Activated CD8-positive, alpha-beta memory T cell treated with anti-CD3 and anti-CD28 coated beads for 1 hour (primary cell): ENCODE data around the gene GATAD2A.
A peak's percentile ranks its signal among the peaks of the same experiment; 100 is the strongest.
"Not testable (repeated sequence)": the region's sequence is repeated elsewhere in the genome, so short reads cannot be mapped to it uniquely, and the experiment has no call there.

Source experiments
- DNase-seq, 2 donors: peaks; one replicate each; pipeline ENCODE4 v3.0.0-alpha.2; 2020; ENCODE audit warnings: low read depth in 1 of 2; ENCODE audit errors: extremely low read depth in 1 of 2

The GATAD2A gene, protein sequence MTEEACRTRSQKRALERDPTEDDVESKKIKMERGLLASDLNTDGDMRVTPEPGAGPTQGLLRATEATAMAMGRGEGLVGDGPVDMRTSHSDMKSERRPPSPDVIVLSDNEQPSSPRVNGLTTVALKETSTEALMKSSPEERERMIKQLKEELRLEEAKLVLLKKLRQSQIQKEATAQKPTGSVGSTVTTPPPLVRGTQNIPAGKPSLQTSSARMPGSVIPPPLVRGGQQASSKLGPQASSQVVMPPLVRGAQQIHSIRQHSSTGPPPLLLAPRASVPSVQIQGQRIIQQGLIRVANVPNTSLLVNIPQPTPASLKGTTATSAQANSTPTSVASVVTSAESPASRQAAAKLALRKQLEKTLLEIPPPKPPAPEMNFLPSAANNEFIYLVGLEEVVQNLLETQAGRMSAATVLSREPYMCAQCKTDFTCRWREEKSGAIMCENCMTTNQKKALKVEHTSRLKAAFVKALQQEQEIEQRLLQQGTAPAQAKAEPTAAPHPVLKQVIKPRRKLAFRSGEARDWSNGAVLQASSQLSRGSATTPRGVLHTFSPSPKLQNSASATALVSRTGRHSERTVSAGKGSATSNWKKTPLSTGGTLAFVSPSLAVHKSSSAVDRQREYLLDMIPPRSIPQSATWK

GRCh38 chr19:19404879-19405860 is at the start of gene GATAD2A:
GATAD2A (plus strand) TSS chr19:19405675; CDS start chr19:19465346, 59,671 bp downstream.
- peak; percentile 73 to 92 for DNase-seq

DNA sequence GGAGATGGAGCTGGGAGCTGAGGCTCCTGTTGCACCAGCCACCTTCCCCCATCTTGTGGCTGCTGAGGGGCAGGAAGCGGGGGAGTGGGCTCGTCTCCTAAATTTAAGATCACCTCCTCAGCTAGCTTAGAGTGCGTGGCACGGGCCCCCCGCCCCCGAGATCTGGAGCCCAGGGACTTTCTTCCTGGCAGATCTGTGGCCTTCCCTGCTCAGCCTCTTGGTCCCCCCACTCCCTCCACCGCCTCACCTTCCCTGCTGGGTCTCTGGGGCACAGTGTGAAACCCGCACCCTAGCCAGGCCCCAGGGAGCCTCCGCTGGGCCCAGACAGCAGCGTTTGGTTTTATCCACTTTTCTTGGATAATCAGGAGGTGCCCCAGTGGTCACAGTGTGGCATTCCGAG is 49.0 kb upstream of the GATAD2A start:
- DNase-seq = no peak

GRCh38 chr19:19356901-19357566 is 48.4 kb upstream of the GATAD2A start:
- DNase-seq = no peak

DNA sequence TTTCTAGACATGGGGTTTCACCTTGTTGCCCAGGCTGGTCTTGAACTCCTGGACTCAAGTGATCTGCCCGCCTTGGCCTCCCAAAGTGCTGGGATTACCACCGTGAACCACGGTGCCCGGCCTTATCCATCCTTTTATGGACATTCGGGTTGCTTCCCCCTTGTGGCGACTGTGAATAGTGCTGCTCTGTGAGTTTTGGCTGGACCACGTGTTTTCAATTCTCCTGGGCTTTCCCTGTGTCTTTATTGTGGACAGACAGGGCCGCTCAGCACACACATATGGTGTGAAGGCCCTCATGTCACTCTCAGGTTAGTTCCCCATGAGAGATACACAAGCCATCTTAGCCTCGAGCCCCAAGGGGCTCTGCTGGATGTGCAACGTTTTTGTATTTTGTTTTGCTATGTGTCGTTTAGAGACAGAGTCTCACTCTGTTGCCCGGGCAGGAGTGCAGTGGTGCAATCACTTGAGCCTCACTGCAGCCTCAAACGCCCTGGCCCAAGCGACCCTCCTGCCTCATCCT is 44.3 kb upstream of the GATAD2A start:
- DNase-seq = peak in 1 of 2 donors; percentile 31

DNA sequence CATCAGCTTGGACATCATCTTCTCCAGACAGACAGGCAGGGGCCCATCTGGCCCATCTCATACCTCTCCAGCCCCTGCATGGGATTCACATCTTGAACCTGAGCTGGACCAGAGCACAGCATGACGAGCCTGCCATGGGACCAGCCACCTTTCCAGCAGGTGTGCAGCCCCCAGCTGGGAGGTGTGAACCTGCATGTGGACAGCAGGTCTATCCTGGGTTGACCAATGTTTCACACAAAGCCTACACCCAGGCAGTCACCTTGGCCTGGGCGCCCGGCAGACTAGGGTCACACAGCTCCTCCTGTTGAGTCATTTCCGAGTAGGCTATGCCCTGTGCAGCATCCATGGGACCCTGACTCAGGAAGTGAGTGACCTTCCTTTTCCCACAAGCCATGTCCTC is 43.4 kb upstream of the GATAD2A start:
- DNase-seq = no peak

- DNase-seq = peak in 1 of 2 donors; percentile 51
Observed at GRCh38 chr19:19366434-19367396, 38.8 kb upstream of the GATAD2A start.

DNA sequence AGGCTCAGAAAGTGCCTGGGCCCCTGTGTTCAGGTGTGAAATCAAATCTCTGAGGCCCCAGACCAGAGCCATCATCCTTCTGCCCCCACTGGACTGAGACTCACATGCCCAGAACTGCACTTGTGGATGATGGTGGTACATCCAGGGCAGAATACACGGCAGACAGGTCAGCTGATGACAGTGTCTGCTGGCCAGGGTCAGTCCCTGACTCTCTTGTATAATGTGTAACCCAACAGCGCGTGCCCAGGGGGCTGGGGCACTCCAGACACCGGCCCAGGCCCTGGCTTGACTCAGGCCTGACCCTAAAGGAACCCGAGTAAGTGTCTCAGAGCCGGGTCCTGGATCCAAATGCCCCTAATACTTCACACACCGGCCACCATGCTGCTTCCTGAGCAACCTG is 37.4 kb upstream of the GATAD2A start:
- no peak for DNase-seq

GRCh38 chr19:19371059-19371458 is 34.4 kb upstream of the GATAD2A start:
- no peak for DNase-seq

GRCh38 chr19:19372656-19373416 is 32.6 kb upstream of the GATAD2A start:
- DNase-seq = no peak

GRCh38 chr19:19379527-19379926 is 25.9 kb upstream of the GATAD2A start:
- DNase-seq = no peak

DNA sequence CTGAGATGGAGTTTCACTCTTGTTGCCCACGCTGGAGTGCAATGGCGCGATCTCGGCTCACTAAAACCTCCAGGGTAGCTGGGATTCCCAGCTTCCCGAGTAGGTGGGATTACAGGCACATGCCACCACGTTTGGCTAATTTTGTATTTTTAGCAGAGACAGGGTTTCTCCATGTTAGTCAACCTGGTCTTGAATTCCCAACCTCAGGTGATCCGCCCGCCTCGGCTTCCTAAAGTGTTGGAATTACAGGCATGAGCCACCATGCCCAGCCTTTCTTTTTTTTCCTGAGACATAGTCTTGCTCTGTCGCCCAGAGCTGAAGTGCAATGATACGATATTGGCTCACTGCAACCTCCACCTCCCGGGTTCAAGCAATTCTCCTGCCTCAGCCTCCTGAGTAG is 25.2 kb upstream of the GATAD2A start:
- not testable (repeated sequence) for DNase-seq

DNA sequence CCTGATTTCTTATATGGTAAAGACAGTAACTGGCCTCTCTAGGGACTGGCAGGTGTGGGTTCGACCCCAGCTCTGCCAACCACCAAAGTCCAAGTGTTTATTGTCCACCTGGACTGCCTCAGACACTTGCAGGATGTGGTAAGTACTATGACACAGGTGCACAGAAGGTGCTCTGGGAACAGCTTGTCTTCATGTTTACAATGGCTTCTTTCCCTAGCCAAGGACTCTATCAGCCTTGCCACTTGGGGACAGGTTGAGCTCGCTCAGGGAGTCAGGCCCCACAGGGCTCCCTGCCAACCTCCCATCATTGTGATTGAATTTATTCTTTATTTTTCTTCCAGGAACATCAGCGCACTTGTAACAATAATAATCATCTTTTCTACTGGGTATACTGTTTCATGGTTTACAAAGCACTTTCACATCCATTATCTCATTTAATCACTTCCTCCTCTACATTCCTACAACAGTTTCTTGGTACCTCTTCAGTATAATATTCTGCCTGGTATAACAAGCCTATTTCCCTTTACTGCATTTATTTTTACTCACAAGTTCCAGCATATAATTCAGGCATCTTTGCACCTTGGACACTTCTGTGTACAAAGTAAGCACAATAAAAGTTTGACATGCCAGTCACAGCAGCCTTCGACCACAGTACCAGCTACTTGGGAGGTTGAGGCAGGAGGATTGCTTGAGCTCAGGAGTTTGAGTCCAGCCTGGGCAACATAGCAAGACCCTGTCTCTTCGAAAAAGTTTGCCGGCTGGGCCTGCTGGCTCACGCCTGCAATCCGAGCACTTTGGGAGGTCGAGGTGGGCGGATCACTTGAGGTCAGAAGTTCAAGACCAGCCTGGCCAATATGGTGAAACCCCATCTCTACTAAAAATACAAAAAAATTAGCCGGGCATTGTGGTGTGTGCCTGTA is 24.2 kb upstream of the GATAD2A start:
- DNase-seq = no peak

- DNase-seq = no peak
Observed at GRCh38 chr19:19382118-19382517, 23.4 kb upstream of the GATAD2A start.

GRCh38 chr19:19384486-19384885 is 21.0 kb upstream of the GATAD2A start:
- DNase-seq = no peak

GRCh38 chr19:19385131-19385895 is 20.2 kb upstream of the GATAD2A start:
- DNase-seq = peak; percentile 97 to 98
